CD4-positive, alpha-beta memory T cell (primary cell): Measurements from ENCODE around the gene FXYD1. TPM values are rescaled to one million over a fixed set of nuclear protein-coding genes. Genes with fewer than 3 reads are reported as not detected.

Experiments used
- CTCF ChIA-PET: fragments of 350-600 bp; sonication (Branson Sonifier 250); formaldehyde crosslinking; loops from one replicate; lab custom pipeline; 2021; ENCODE audit warnings: inconsistent platforms; ENCODE audit not compliant: partially characterized antibody; lab: Charles Lee
- POLR2A ChIA-PET: fragments of 350-600 bp; sonication (Branson Sonifier 250); formaldehyde crosslinking; loops from one replicate; lab custom pipeline; 2021; ENCODE audit not compliant: partially characterized antibody; lab: Charles Lee
- DNase-seq, 5 donors: peaks; one replicate each; pipeline versions ENCODE4 v3.0.0 to v3.0.0-alpha.2; 2020 to 2022; ENCODE audit warnings: mixed read lengths in 1 of 5
- H3K27ac ChIP-seq: one replicate; pipeline ENCODE4 v1.7.0; 2013; ENCODE audit warnings: low read depth, low read length
- H3K27me3 ChIP-seq: 2 replicates; pipeline ENCODE4 v1.7.0; 2013; ENCODE audit warnings: mild to moderate bottlenecking, low read length, moderate library complexity; ENCODE audit not compliant: insufficient read depth
- H3K36me3 ChIP-seq: 2 replicates; pipeline ENCODE4 v1.7.0; 2013; ENCODE audit warnings: mild to moderate bottlenecking, low read length, moderate library complexity; ENCODE audit not compliant: insufficient read depth
- H3K4me1 ChIP-seq: 2 replicates; pipeline ENCODE4 v1.7.0; 2013; ENCODE audit warnings: mild to moderate bottlenecking, low read length, moderate library complexity; ENCODE audit not compliant: insufficient read depth
- H3K4me3 ChIP-seq, 2 donors: one replicate each; pipeline ENCODE4 v1.7.0; 2013; ENCODE audit warnings: low read length in 2 of 2, mild to moderate bottlenecking in 1 of 2
- H3K9me3 ChIP-seq, 2 donors: one replicate each; pipeline ENCODE4 v1.7.0; 2013; ENCODE audit warnings: low read length in 2 of 2, control low read depth in 1 of 2; ENCODE audit not compliant: control insufficient read depth in 1 of 2
- H3K27ac Mint-ChIP-seq, 7 donors: one replicate each; pipeline ENCODE4 v1.8.0; 2020 to 2021; ENCODE audit warnings: mixed read lengths in 7 of 7, mild to moderate bottlenecking in 6 of 7, inconsistent platforms in 3 of 7, moderate library complexity in 3 of 7
- H3K27me3 Mint-ChIP-seq, 2 donors: one replicate each; pipeline ENCODE4 v1.8.0; 2020 to 2021; ENCODE audit warnings: mixed read lengths in 2 of 2
- H3K36me3 Mint-ChIP-seq, 2 donors: one replicate each; pipeline ENCODE4 v1.8.0; 2020 to 2021; ENCODE audit warnings: mixed read lengths in 2 of 2, inconsistent platforms in 1 of 2, mild to moderate bottlenecking in 1 of 2
- H3K4me1 Mint-ChIP-seq, 4 donors: one replicate each; pipeline ENCODE4 v1.8.0; 2020 to 2021; ENCODE audit warnings: mixed read lengths in 4 of 4, mild to moderate bottlenecking in 1 of 4
- H3K4me3 Mint-ChIP-seq, 8 donors: one replicate each; pipeline ENCODE4 v1.8.0; 2020 to 2021; ENCODE audit warnings: mixed read lengths in 8 of 8, mild to moderate bottlenecking in 7 of 8, moderate library complexity in 6 of 8, inconsistent platforms in 3 of 8
- H3K9me3 Mint-ChIP-seq, 8 donors: one replicate each; pipeline ENCODE4 v1.8.0; 2020 to 2021; ENCODE audit warnings: mixed read lengths in 8 of 8, mild to moderate bottlenecking in 5 of 8, inconsistent platforms in 3 of 8, moderate library complexity in 1 of 8
- intact Hi-C: fragments of 100-400 bp; cut with micrococcal nuclease; formaldehyde crosslinking; loops from one replicate; pipeline ENCODE4 v1.15.1; 2023
- polyA plus RNA-seq, 2 donors: library from polyadenylated mRNA; unstranded; fragments of 300-500 nt; fragmentation: Illumina TruSeq; gene quantifications; one replicate each; pipeline ENCODE4 v1.2.3, GENCODE V29; 2021
- total RNA-seq, 2 experiments: library from RNA; stranded (reverse); gene quantifications; one replicate each; pipeline ENCODE4 v1.2.3, GENCODE V29; 2021

Gene FXYD1
- total and polyA plus RNA-seq, 4 experiments from 2014 or later: 0.58 to 4.4 (median 3.4) TPM

DNA sequence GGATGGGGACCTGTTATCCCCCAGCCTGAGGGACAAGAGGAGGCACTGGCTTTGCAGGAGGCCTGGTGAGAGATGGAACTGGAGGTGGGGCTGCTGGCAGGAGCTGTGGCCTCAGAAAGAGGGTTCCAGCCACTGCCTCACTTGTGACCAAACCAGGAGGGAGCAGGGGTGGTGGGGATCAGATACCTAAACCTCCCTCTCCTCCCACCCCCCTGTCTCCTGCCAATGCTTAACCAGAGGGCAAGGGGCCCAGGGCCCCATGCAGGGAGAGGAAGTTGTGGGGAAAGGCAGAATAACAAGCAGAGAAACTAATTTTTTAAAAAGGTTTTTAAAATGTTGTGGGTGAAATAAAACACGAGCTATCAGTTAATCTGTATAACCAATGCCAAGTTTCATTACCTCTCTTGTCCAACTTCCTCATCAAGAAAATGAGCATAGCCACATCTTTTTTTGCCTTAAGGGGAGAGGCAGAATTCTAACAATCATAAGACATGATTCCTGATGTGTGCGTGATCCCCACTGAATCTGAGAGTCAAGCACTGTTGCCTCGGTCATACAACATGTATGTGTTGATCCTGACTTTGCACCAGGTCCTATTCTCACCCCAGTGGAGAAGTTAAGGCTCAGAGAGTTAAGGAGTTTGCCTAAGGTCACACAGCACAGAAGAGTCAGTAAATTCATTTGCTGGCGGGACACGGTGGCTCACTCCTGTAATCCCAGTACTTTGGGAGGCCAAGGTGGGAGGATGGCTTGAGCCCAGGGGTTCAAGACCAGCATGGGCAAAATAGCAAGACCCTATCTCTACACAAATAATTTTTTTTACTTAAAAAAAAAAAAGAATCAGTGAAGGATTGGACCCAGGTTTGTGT is 28.9 kb downstream of the FXYD1 start:
- Histone ChIP-seq H3K4me1 (peaks cover 67% of the 10 kb centered on the region), H3K27me3 (no peaks in the 10 kb centered on the region), H3K27ac (peak overlapping the region; percentile 20), H3K9me3 (peaks cover 0 to 8% of the 10 kb centered on the region in 2 donors), H3K4me3 (no peak overlapping the region), H3K36me3 (peaks cover 61% of the 10 kb centered on the region)
- H3K36me3 Mint-ChIP-seq: peaks cover 63 to 76% of the 10 kb centered on the region in 2 donors
- H3K9me3 Mint-ChIP-seq: peaks cover 0 to 21% (median 11%) of the 10 kb centered on the region in 8 donors
- H3K27ac Mint-ChIP-seq: peak overlapping the region; percentile 82 to 95 (median 92)
- no peaks in the 10 kb centered on the region for H3K27me3 Mint-ChIP-seq
- DNase-seq: peak in 3 of 5 donors; percentile 39 to 44 (median 42)
- intact Hi-C loops: no loop called here
- peak overlapping the region in 7 of 8 donors; percentile 50 to 75 (median 60) for H3K4me3 Mint-ChIP-seq
- peaks cover 32 to 80% (median 58%) of the 10 kb centered on the region in 4 donors for H3K4me1 Mint-ChIP-seq
- POLR2A ChIA-PET: interaction anchor here (0.6 to 16.0 kb wide), 11 partner anchors 9 to 97 kb away, joined by 3 to 140 read pairs (median 5); partner anchors contain the start of gene FXYD5
- CTCF ChIA-PET: interaction anchor here (1.1 to 2.0 kb wide), 4 partner anchors 8 to 39 kb away, joined by 3 to 6 read pairs (median 4); no protein-coding TSS in a partner anchor

DNA sequence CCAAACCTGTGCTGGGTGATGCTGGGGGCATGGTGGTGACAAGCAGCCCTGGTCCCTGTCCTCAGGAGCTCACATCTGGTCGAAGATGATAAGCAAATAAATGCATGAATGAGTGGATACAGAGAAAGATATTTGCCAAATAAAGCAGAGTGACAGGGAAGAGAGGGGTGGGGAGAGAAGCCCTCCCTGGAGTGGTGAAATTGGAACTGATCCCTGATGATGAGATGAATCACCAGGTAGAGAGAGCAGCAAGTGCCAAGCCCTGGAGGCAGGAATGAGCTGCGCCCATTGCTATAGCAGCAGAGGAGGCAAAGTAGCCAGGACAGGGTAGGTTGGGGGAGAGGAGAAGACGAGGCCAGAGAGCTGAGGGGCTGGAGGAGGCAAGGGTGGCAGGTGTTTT is 29.6 kb downstream of the FXYD1 start:
- peaks cover 31 to 80% (median 58%) of the 10 kb centered on the region in 4 donors for H3K4me1 Mint-ChIP-seq
- peak overlapping the region; percentile 3 for H3K27ac ChIP-seq
- ChIA-PET POLR2A (interaction anchor here (0.7 to 16.0 kb wide), 7 partner anchors 10 to 885 kb away, joined by 3 to 140 read pairs (median 6); partner anchors contain the start of gene FXYD5), CTCF (interaction anchor here (0.7 to 1.2 kb wide), 3 partner anchors 9 to 300 kb away, joined by 3 read pairs; no protein-coding TSS in a partner anchor)
- intact Hi-C loops: no loop called here
- peaks cover 67% of the 10 kb centered on the region for H3K4me1 ChIP-seq
- H3K27ac Mint-ChIP-seq: peak overlapping the region; percentile 82 to 95 (median 91)
- DNase-seq: no peak
- H3K9me3 Mint-ChIP-seq: peaks cover 0 to 21% (median 11%) of the 10 kb centered on the region in 8 donors
- H3K9me3 ChIP-seq: peaks cover 0 to 8% of the 10 kb centered on the region in 2 donors
- no peaks in the 10 kb centered on the region for H3K27me3 Mint-ChIP-seq
- H3K27me3 ChIP-seq: no peaks in the 10 kb centered on the region
- no peak overlapping the region for H3K4me3 ChIP-seq
- H3K4me3 Mint-ChIP-seq: peak overlapping the region in 4 of 8 donors; percentile 20 to 60 (median 48)
- peaks cover 56 to 70% of the 10 kb centered on the region in 2 donors for H3K36me3 Mint-ChIP-seq
- peaks cover 54% of the 10 kb centered on the region for H3K36me3 ChIP-seq

DNA sequence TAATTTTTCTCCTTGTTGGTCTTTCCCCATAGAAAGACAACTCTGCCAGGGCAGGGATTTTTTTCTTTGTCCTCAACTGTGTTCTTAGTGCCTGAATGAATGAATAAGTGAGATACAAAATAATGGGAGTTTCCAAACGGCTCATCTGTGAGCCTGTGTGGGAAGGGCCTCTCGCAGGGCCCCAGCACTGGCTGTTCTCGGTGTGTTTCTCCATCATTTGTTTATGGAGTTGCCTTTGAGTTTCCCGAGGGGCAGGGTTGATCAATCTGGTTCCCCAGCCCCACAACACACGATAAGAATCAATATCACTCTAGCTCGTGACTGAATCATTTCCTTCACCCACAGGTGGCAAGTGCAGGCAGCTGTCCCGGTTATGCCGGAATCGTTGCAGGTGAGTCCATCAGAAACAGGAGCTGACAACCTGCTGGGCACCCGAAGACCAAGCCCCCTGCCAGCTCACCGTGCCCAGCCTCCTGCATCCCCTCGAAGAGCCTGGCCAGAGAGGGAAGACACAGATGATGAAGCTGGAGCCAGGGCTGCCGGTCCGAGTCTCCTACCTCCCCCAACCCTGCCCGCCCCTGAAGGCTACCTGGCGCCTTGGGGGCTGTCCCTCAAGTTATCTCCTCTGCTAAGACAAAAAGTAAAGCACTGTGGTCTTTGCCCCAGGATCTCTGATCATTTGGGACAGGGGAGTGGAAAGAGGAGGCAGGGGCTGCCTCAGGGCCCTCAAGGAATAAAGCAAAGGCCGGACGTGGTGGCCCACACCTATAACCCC is 30.8 kb downstream of the FXYD1 start:
- intact Hi-C loops: no loop called here
- Mint-ChIP-seq H3K4me3 (peak overlapping the region in 5 of 8 donors; percentile 15 to 71 (median 55)), H3K4me1 (peaks cover 30 to 81% (median 60%) of the 10 kb centered on the region in 4 donors), H3K36me3 (peaks cover 44 to 58% of the 10 kb centered on the region in 2 donors), H3K9me3 (peaks cover 0 to 19% (median 11%) of the 10 kb centered on the region in 8 donors), H3K27me3 (no peaks in the 10 kb centered on the region), H3K27ac (peak overlapping the region; percentile 81 to 95 (median 89))
- H3K36me3 ChIP-seq: peaks cover 44% of the 10 kb centered on the region
- POLR2A ChIA-PET: interaction anchor here (0.8 to 16.0 kb wide), 5 partner anchors 10 to 78 kb away, joined by 3 to 140 read pairs (median 10); partner anchors contain the start of gene FXYD5
- no peak overlapping the region for H3K27ac ChIP-seq
- H3K27me3 ChIP-seq: no peaks in the 10 kb centered on the region
- H3K9me3 ChIP-seq: peaks cover 0 to 8% of the 10 kb centered on the region in 2 donors
- DNase-seq: no peak
- CTCF ChIA-PET: interaction anchor here (0.5 to 1.6 kb wide), 3 partner anchors 11 to 66 kb away, joined by 3 to 4 read pairs (median 3); no protein-coding TSS in a partner anchor
- H3K4me3 ChIP-seq: no peak overlapping the region
- peaks cover 61% of the 10 kb centered on the region for H3K4me1 ChIP-seq

DNA sequence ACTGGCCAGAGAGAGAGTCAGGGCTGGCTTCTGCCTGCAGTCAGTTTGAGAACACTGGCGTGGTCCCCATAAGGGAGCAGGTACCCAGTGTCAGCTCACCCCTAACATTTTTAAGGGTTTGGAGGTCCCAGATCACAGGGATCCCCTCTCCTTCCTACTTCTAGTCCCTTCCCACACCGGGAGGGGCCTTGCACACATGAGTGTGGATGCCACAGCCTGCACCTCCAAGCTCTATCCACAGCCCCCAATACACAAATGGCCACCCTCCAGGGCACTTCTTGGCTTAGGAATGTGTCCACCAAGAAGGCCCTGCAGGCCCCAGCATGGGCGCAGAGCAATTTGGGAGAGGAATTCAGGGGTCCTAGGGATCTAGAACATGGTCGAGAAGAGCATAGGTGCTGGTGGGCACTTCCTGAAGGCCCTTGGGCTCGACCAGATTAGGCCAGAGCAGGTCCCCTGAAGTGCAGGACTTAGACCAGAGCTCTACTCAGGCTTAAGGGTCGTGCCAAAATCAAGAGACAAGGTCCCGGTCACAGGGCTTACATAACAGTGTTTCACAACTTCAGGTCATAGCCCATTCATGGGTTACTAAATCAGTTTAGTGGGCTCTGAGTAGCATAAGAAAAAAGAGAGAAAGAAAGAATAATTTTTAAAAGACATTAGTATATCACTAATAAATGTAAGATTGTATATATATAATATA is 31.9 kb downstream of the FXYD1 start:
- H3K27ac Mint-ChIP-seq: peak overlapping the region in 5 of 7 donors; percentile 48 to 84 (median 77)
- DNase-seq: no peak
- H3K9me3 ChIP-seq: peaks cover 0 to 8% of the 10 kb centered on the region in 2 donors
- H3K27me3 ChIP-seq: no peaks in the 10 kb centered on the region
- H3K27ac ChIP-seq: no peak overlapping the region
- peaks cover 37 to 47% of the 10 kb centered on the region in 2 donors for H3K36me3 Mint-ChIP-seq
- no peaks in the 10 kb centered on the region for H3K27me3 Mint-ChIP-seq
- ChIA-PET CTCF (interaction anchor here (1.6 kb wide), 1 partner anchor 12 kb away, joined by 3 read pairs; no protein-coding TSS in a partner anchor), POLR2A (interaction anchor here (0.8 to 16.0 kb wide), 7 partner anchors 9 to 77 kb away, joined by 3 to 140 read pairs (median 10); partner anchors contain the start of gene FXYD5)
- H3K4me3 ChIP-seq: no peak overlapping the region
- peaks cover 31 to 83% (median 62%) of the 10 kb centered on the region in 4 donors for H3K4me1 Mint-ChIP-seq
- no peak overlapping the region for H3K4me3 Mint-ChIP-seq
- peaks cover 33% of the 10 kb centered on the region for H3K36me3 ChIP-seq
- intact Hi-C loops: loop anchor here (5.0 kb wide), 1 partner anchor 37 kb away; no protein-coding TSS in a partner anchor
- peaks cover 0 to 12% (median 11%) of the 10 kb centered on the region in 8 donors for H3K9me3 Mint-ChIP-seq
- H3K4me1 ChIP-seq: peaks cover 61% of the 10 kb centered on the region

DNA sequence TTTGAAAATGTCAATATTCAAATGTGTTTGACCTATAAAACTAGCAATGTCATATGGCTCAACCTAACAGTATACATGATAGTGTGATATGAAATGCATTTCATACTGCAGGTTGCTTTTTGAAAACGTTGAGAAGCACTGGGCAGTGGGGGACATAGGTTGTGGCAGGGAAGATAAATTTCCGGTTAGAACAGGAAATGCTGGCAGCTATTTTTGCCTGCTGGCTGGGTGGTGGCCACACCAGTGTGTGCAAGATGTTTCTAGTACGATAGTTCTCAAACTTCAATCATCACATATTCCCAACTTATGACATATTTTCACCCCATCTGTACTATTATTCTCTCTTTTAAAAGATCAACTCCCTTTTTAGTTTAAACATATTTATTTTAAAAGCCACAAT is 33.1 kb downstream of the FXYD1 start:
- Histone ChIP-seq H3K27ac (no peak overlapping the region), H3K36me3 (peaks cover 21% of the 10 kb centered on the region), H3K4me3 (no peak overlapping the region), H3K9me3 (no peaks in the 10 kb centered on the region), H3K27me3 (no peaks in the 10 kb centered on the region), H3K4me1 (peaks cover 59% of the 10 kb centered on the region)
- peak overlapping the region; percentile 74 to 93 (median 84) for H3K27ac Mint-ChIP-seq
- peaks cover 28 to 80% (median 59%) of the 10 kb centered on the region in 4 donors for H3K4me1 Mint-ChIP-seq
- no peak for DNase-seq
- H3K4me3 Mint-ChIP-seq: peak overlapping the region in 5 of 8 donors; percentile 33 to 65 (median 55)
- POLR2A ChIA-PET: interaction anchor here (0.6 to 16.0 kb wide), 9 partner anchors 12 to 98 kb away, joined by 3 to 140 read pairs (median 7); partner anchors contain the start of genes FXYD5, FXYD7 and USF2
- CTCF ChIA-PET: interaction anchor here (1.2 to 1.4 kb wide), 4 partner anchors 17 to 47 kb away, joined by 3 to 6 read pairs (median 4); partner anchors contain the start of gene FXYD5
- no peaks in the 10 kb centered on the region for H3K27me3 Mint-ChIP-seq
- H3K9me3 Mint-ChIP-seq: peaks cover 0 to 6% (median 0%) of the 10 kb centered on the region in 8 donors
- H3K36me3 Mint-ChIP-seq: peaks cover 24 to 35% of the 10 kb centered on the region in 2 donors
- intact Hi-C loops: loop anchor here (1.0 to 5.0 kb wide), 2 partner anchors 21 to 36 kb away; no protein-coding TSS in a partner anchor

DNA sequence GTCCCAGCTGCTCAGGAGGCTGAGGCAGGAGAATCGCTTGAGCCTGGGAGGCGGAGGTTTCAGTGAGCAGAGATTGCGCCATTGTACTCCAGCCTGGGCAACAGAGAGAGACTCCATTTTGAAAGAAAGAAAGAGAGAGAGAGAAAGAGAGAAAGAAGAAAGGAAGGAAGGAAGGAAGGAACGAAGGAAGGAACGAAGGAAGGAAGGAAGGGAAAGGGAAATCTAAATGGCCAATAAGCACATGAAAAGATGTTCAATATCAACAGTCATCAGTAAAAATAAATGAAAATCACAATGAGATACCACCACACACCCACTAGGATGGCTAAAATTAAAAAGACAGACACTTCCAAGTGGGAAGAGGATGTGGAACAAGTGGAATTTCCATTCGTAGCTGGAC is 35.6 kb downstream of the FXYD1 start:
- DNase-seq: no peak
- Mint-ChIP-seq H3K27ac (peak overlapping the region in 3 of 7 donors; percentile 73 to 81 (median 79)), H3K4me3 (no peak overlapping the region), H3K4me1 (peaks cover 24 to 77% (median 51%) of the 10 kb centered on the region in 4 donors), H3K27me3 (no peaks in the 10 kb centered on the region), H3K36me3 (peaks cover 12 to 15% of the 10 kb centered on the region in 2 donors), H3K9me3 (peaks cover 0 to 8% (median 1%) of the 10 kb centered on the region in 8 donors)
- Histone ChIP-seq H3K27me3 (no peaks in the 10 kb centered on the region), H3K9me3 (no peaks in the 10 kb centered on the region), H3K36me3 (peaks cover 15% of the 10 kb centered on the region), H3K4me1 (peaks cover 39% of the 10 kb centered on the region), H3K27ac (no peak overlapping the region), H3K4me3 (no peak overlapping the region)
- intact Hi-C loops: loop anchor here (5.0 kb wide), 1 partner anchor 33 kb away; no protein-coding TSS in a partner anchor
- CTCF ChIA-PET: no interaction called here
- POLR2A ChIA-PET: interaction anchor here (0.8 to 16.0 kb wide), 7 partner anchors 15 to 91 kb away, joined by 3 to 140 read pairs (median 5); partner anchors contain the start of gene FXYD5
